ENCODE data around the gene SLC13A4. TPM values are rescaled to one million over a fixed set of nuclear protein-coding genes. Genes with fewer than 3 reads are reported as not detected.

The SLC13A4 gene
- total and polyA plus RNA-seq, 2 donors from 2014 or later, result not detected

- no peak for FAIRE-seq
- H3K4me1 ChIP-seq (ENCODE audit: control insufficient read depth in 2 of 3, insufficient read depth in 2 of 3, low read depth in 1 of 3, low read length in 3 of 3), result peaks cover 0 to 4% (median 0%) of the 10 kb centered on the region in 3 donors
Observed at GRCh38 chr7:135709508-135709907, 18.5 kb downstream of the SLC13A4 start.

GRCh38 chr7:135708041-135708440, 19.9 kb downstream of the SLC13A4 start:
- no peaks in the 10 kb centered on the region for H3K36me3 ChIP-seq (ENCODE audit: control insufficient read depth in 2 of 3, insufficient read depth in 3 of 3, low read length in 3 of 3)
- TF ChIP-seq CTCF (IDR thresholded peaks at IDR 0.05; ENCODE audit: borderline replicate concordance, extremely low read depth, insufficient read depth), result no peak
- no peaks in the 10 kb centered on the region for H3K27me3 ChIP-seq (ENCODE audit: control insufficient read depth, insufficient read depth, low read length)
- H3K4me3 ChIP-seq (ENCODE audit: low read length in 3 of 3), result no peak overlapping the region
- no peak overlapping the region for H3K9ac ChIP-seq (ENCODE audit: low read length in 3 of 3)
- peaks cover 0 to 4% (median 0%) of the 10 kb centered on the region in 3 donors for H3K4me1 ChIP-seq (ENCODE audit: control insufficient read depth in 2 of 3, insufficient read depth in 2 of 3, low read depth in 1 of 3, low read length in 3 of 3)
- DNase-seq, result no peak
- intact Hi-C loops (cut with DNase I), result no loop called here
- H3K9me3 ChIP-seq (ENCODE audit: control insufficient read depth in 2 of 3, insufficient read depth in 1 of 3, low read length in 3 of 3), result no peaks in the 10 kb centered on the region
- no peak overlapping the region for H3K27ac ChIP-seq (ENCODE audit: low read depth in 2 of 2, low read length in 2 of 2)
- no peak for FAIRE-seq

More at GRCh38 chr7:135709508-135709907, 18.5 kb downstream of the SLC13A4 start:
- Histone ChIP-seq H3K4me3 (ENCODE audit: low read length in 3 of 3) (no peak overlapping the region), H3K36me3 (ENCODE audit: control insufficient read depth in 2 of 3, insufficient read depth in 3 of 3, low read length in 3 of 3) (no peaks in the 10 kb centered on the region), H3K27me3 (ENCODE audit: control insufficient read depth, insufficient read depth, low read length) (no peaks in the 10 kb centered on the region), H3K27ac (ENCODE audit: low read depth in 2 of 2, low read length in 2 of 2) (no peak overlapping the region), H3K9ac (ENCODE audit: low read length in 3 of 3) (no peak overlapping the region), H3K9me3 (ENCODE audit: control insufficient read depth in 2 of 3, insufficient read depth in 1 of 3, low read length in 3 of 3) (no peaks in the 10 kb centered on the region)
- intact Hi-C loops (cut with DNase I), result no loop called here
- TF ChIP-seq CTCF (IDR thresholded peaks at IDR 0.05; ENCODE audit: borderline replicate concordance, extremely low read depth, insufficient read depth), result no peak
- DNase-seq, result peak in 1 of 5 donors; percentile 8

GRCh38 chr7:135707570-135707966, 20.4 kb downstream of the SLC13A4 start:
- intact Hi-C loops (cut with DNase I), result no loop called here
- TF ChIP-seq CTCF (IDR thresholded peaks at IDR 0.05; ENCODE audit: borderline replicate concordance, extremely low read depth, insufficient read depth), result no peak
- H3K27me3 ChIP-seq (ENCODE audit: control insufficient read depth, insufficient read depth, low read length), result no peaks in the 10 kb centered on the region
- no peak overlapping the region for H3K4me3 ChIP-seq (ENCODE audit: low read length in 3 of 3)
- DNase-seq (no peak), FAIRE-seq (no peak)
- H3K9ac ChIP-seq (ENCODE audit: low read length in 3 of 3), result no peak overlapping the region
- H3K4me1 ChIP-seq (ENCODE audit: control insufficient read depth in 2 of 3, insufficient read depth in 2 of 3, low read depth in 1 of 3, low read length in 3 of 3), result peaks cover 0 to 4% (median 0%) of the 10 kb centered on the region in 3 donors
- H3K27ac ChIP-seq (ENCODE audit: low read depth in 2 of 2, low read length in 2 of 2), result no peak overlapping the region
- H3K9me3 ChIP-seq (ENCODE audit: control insufficient read depth in 2 of 3, insufficient read depth in 1 of 3, low read length in 3 of 3), result no peaks in the 10 kb centered on the region
- no peaks in the 10 kb centered on the region for H3K36me3 ChIP-seq (ENCODE audit: control insufficient read depth in 2 of 3, insufficient read depth in 3 of 3, low read length in 3 of 3)
